ENCODE measurements around the gene ARRB1.

DNA sequence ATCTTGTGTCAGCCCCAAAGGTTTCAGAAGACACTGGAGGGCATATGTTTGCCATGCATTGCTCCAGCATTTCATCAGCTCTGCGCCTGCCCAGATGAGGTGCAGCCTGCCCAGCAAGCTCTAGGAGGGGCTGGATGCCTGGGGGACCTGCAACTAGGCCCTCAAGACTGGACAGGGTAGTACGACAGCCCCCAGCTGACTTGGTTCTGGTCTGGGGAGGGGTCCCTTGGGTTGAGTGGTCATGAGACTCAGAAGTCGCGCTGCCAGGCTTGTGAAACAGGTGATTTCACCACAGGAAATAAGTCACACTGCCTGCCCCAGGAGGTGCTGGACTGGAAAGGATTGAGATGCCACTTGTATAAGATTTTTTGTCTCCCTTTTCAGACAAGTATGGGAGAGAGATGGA is 87.5 kb downstream of the ARRB1 start:
- no peak for TF ChIP-seq POLR2A (IDR thresholded peaks at IDR 0.05; ENCODE audit: borderline replicate concordance, extremely low read depth, insufficient read depth, insufficient read length)
- TF ChIP-seq, protein P1, sequence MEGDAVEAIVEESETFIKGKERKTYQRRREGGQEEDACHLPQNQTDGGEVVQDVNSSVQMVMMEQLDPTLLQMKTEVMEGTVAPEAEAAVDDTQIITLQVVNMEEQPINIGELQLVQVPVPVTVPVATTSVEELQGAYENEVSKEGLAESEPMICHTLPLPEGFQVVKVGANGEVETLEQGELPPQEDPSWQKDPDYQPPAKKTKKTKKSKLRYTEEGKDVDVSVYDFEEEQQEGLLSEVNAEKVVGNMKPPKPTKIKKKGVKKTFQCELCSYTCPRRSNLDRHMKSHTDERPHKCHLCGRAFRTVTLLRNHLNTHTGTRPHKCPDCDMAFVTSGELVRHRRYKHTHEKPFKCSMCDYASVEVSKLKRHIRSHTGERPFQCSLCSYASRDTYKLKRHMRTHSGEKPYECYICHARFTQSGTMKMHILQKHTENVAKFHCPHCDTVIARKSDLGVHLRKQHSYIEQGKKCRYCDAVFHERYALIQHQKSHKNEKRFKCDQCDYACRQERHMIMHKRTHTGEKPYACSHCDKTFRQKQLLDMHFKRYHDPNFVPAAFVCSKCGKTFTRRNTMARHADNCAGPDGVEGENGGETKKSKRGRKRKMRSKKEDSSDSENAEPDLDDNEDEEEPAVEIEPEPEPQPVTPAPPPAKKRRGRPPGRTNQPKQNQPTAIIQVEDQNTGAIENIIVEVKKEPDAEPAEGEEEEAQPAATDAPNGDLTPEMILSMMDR (IDR thresholded peaks at IDR 0.05 in 2 of 3, conservative IDR thresholded peaks at IDR 0.05 in 1 of 3; ENCODE audit: borderline replicate concordance in 1 of 3, insufficient read depth in 1 of 3, low read depth in 2 of 3, low read length in 2 of 3) = no peak
- no peak for TF ChIP-seq EZH2 (IDR thresholded peaks at IDR 0.05)
